Adrenal gland (tissue), 12 donors: ENCODE data around the gene SLC25A45. TPM values are rescaled to one million over a fixed set of nuclear protein-coding genes. Genes with fewer than 3 reads are reported as not detected.
A peak's percentile ranks its signal among the peaks of the same experiment; 100 is the strongest.

Experiments
- DNase-seq, 7 donors: peaks; one replicate each; pipeline ENCODE4 v3.0.0-alpha.2; 2019 to 2020
- H3K27ac ChIP-seq, 5 donors: fragments of 200-600 bp; sonication (generic) in 4 of 5; 1 replicate in 3 of 5; 2 replicates in 2 of 5; pipeline versions ENCODE4 v1.5.1 to v1.8.0; 2016 to 2020; ENCODE audit warnings: mild to moderate bottlenecking in 1 of 5
- H3K27me3 ChIP-seq: fragments of 200-600 bp; 2 replicates; pipeline ENCODE4 v1.8.0; 2021
- H3K36me3 ChIP-seq, 2 donors: fragments of 200-600 bp; replicated peaks in 1 of 2; 1 replicate in 1 of 2; 2 replicates in 1 of 2; pipeline versions ENCODE4 v1.5.1 to v1.8.0; 2018 to 2022
- H3K4me1 ChIP-seq, 2 donors: fragments of 200-600 bp; replicated peaks in 1 of 2; 1 replicate in 1 of 2; 2 replicates in 1 of 2; pipeline versions ENCODE4 v1.5.1 to v1.8.0; 2018 to 2021
- H3K4me3 ChIP-seq, 4 donors: fragments of 200-600 bp; sonication (generic) in 3 of 4; one replicate each; pipeline ENCODE4 v1.5.1; 2016 to 2018
- H3K9me3 ChIP-seq, 3 donors: fragments of 200-600 bp; sonication (generic) in 1 of 3; replicated peaks in 1 of 3; 1 replicate in 2 of 3; 2 replicates in 1 of 3; pipeline versions ENCODE4 v1.5.1 to v1.8.0; 2016 to 2021
- CTCF ChIP-seq, 6 experiments: fragments of 450-650 bp in 4 of 6; fragments of 200-600 bp in 2 of 6; sonication (generic) in 1 of 6; IDR thresholded peaks; 1 replicate in 5 of 6; 2 replicates in 1 of 6; pipeline versions ENCODE4 v1.5.1 to v1.8.0; 2016 to 2021; ENCODE audit warnings: antibody characterized with exemption in 6 of 6, mild to moderate bottlenecking in 2 of 6, moderate library complexity in 1 of 6
- POLR2A ChIP-seq, 2 donors: fragments of 450-650 bp; IDR thresholded peaks; one replicate each; pipeline ENCODE4 v1.6.1; 2017; ENCODE audit warnings: antibody characterized with exemption in 2 of 2, mild to moderate bottlenecking in 2 of 2, moderate library complexity in 1 of 2
- WGBS, 4 donors: extraction: QIAGEN DNeasy Blood & Tissue Kit in 2 of 4; methylation state at CpG; one replicate each; pipeline versions ENCODE4 v1.1.5 to v1.1.7; 2013 to 2017; 5-methylcytosine and 5-hydroxymethylcytosine counted together
- intact Hi-C, 2 donors: fragments of 100-400 bp; cut with DNase I; formaldehyde crosslinking; loops; one replicate each; pipeline versions ENCODE4 v1.14.1 to v1.15.0; 2022 to 2023
- polyA plus RNA-seq, 3 donors: library from polyadenylated mRNA; stranded (reverse); fragments of 200-250 nt in 2 of 3; fragments of 350-450 nt in 1 of 3; fragmentation: Illumina TruSeq in 1 of 3; extraction: RNeasy Lipid Tissue Mini Kit (QIAGEN cat#74804) in 1 of 3; gene quantifications; one replicate each; pipeline ENCODE4 v1.2.3, GENCODE V29; 2013 to 2014
- total RNA-seq, 9 donors: library from RNA; depleted of rRNA in 4 of 9; stranded (reverse); fragments of >200 nt in 4 of 9; fragments of 120-200 nt in 1 of 9; fragmentation: NEBNext Ultra II Directional in 1 of 9; extraction: Animal tissue kit (Norgen Biotek cat#: 25700) in 1 of 9; gene quantifications; one replicate each; pipeline versions ENCODE4 v1.1.0 to v1.2.4, GENCODE V29; 2013 to 2023
- donor health status: healthy with polysubstance abuse.
- donor health status: Bipolar disorder and iron deficiency.
- donor health status: DM: yes; HTN: yes; CAD: no.
- donor health status: DM: no; HTN: no; CAD: no.
- donor health status: DM: no; HTN: no; CAD: no.
- donor health status: DM: yes; HTN: yes; CAD: no.

The SLC25A45 gene
- total and polyA plus RNA-seq, 12 donors, result 1.1 to 21.0 (median 6.7) TPM

- WGBS, 4 donors, result 1 to 11% (median 4%) methylated on average over 9 of the region's 9 CpGs
- intact Hi-C loops, result no loop called here
- TF ChIP-seq CTCF (IDR thresholded peaks at IDR 0.05) (peak in 3 of 6 experiments; percentile 26 to 54 (median 50)), POLR2A (IDR thresholded peaks at IDR 0.05) (peak in 1 of 2 donors; percentile 54)
Measured at GRCh38 chr11:65425105-65425970, 42.9 kb upstream of the SLC25A45 start.

GRCh38 chr11:65424205-65425104, 42.0 kb upstream of the SLC25A45 start:
- intact Hi-C loops, result loop anchor here in 1 of 2 donors (5.0 kb wide), 1 partner anchor 73 kb away; the partner anchor contains the start of gene MALAT1
- TF ChIP-seq POLR2A (IDR thresholded peaks at IDR 0.05) (peak in 1 of 2 donors; percentile 54), CTCF (IDR thresholded peaks at IDR 0.05) (no peak)

More at GRCh38 chr11:65425105-65425970, 42.9 kb upstream of the SLC25A45 start:
- Histone ChIP-seq H3K36me3 (peaks cover 0 to 39% of the 10 kb centered on the region in 2 donors), H3K4me3 (peak overlapping the region; percentile 64 to 84 (median 82)), H3K27me3 (no peaks in the 10 kb centered on the region), H3K27ac (peak overlapping the region; percentile 91 to 100 (median 100)), H3K4me1 (peaks cover 16 to 51% of the 10 kb centered on the region in 2 donors), H3K9me3 (no peaks in the 10 kb centered on the region)
- peak in 6 of 7 donors; percentile 50 to 84 (median 60) for DNase-seq

GRCh38 chr11:65423516-65424204, 41.2 kb upstream of the SLC25A45 start:
- DNase-seq, result peak in 4 of 7 donors; percentile 42 to 67 (median 54)

More at GRCh38 chr11:65424205-65425104, 42.0 kb upstream of the SLC25A45 start:
- Histone ChIP-seq H3K4me3 (peak overlapping the region; percentile 64 to 84 (median 82)), H3K4me1 (peaks cover 23 to 51% of the 10 kb centered on the region in 2 donors), H3K9me3 (no peaks in the 10 kb centered on the region), H3K27ac (peak overlapping the region; percentile 91 to 100 (median 100)), H3K27me3 (no peaks in the 10 kb centered on the region), H3K36me3 (peaks cover 0 to 39% of the 10 kb centered on the region in 2 donors)
- 4 to 16% (median 6%) methylated on average over 16 to 18 of the region's 18 CpGs for WGBS, 4 donors
- DNase-seq, result peak; percentile 63 to 77 (median 75)

More at GRCh38 chr11:65423516-65424204, 41.2 kb upstream of the SLC25A45 start:
- peak in 1 of 6 experiments; percentile 1 for TF ChIP-seq CTCF (IDR thresholded peaks at IDR 0.05)
- TF ChIP-seq POLR2A (IDR thresholded peaks at IDR 0.05), result no peak
- Histone ChIP-seq H3K4me3 (peak overlapping the region; percentile 64 to 84 (median 82)), H3K4me1 (peaks cover 31 to 53% of the 10 kb centered on the region in 2 donors), H3K36me3 (peaks cover 0 to 39% of the 10 kb centered on the region in 2 donors), H3K27ac (peak overlapping the region; percentile 91 to 100 (median 100)), H3K9me3 (no peaks in the 10 kb centered on the region), H3K27me3 (no peaks in the 10 kb centered on the region)
- WGBS, 4 donors, result 8 to 16% (median 10%) methylated on average over 15 to 19 of the region's 19 CpGs
- intact Hi-C loops, result loop anchor here in 1 of 2 donors (5.0 kb wide), 1 partner anchor 74 kb away; the partner anchor contains the start of gene MALAT1
